ENCODE measurements around the gene SDC4.

GRCh38 chr20:45330476-45330875 lies 17.7 kb downstream of the SDC4 start:
- no peak for TF ChIP-seq CTCF (IDR thresholded peaks at IDR 0.05 in 8 of 11, conservative IDR thresholded peaks at IDR 0.05 in 3 of 11)
- TF ChIP-seq POLR2A (IDR thresholded peaks at IDR 0.05), result no peak

Measured in spleen (tissue), 7 donors.